Chondrocyte (in vitro differentiated cells): ENCODE results near the gene GGNBP2. TPM values are rescaled to one million over a fixed set of nuclear protein-coding genes. Genes with fewer than 3 reads are reported as not detected.

Experiments
- DNase-seq: peaks from one replicate; pipeline ENCODE4 v3.0.0; 2021; ENCODE audit warnings: mixed read lengths, low spot score
- H3K27ac Mint-ChIP-seq: one replicate; pipeline ENCODE4 v1.8.0; 2021; ENCODE audit warnings: mild to moderate bottlenecking, moderate library complexity, mixed read lengths; ENCODE audit not compliant: unreplicated experiment
- H3K27me3 Mint-ChIP-seq: 2 replicates; pipeline ENCODE4 v1.8.0; 2021; ENCODE audit warnings: low read depth, mixed read lengths
- H3K36me3 Mint-ChIP-seq: 2 replicates; pipeline ENCODE4 v1.8.0; 2021; ENCODE audit warnings: low read depth, mixed read lengths
- H3K4me1 Mint-ChIP-seq: 2 replicates; pipeline ENCODE4 v1.8.0; 2021; ENCODE audit warnings: low read depth, mild to moderate bottlenecking, mixed read lengths
- H3K4me3 Mint-ChIP-seq: one replicate; pipeline ENCODE4 v1.8.0; 2021; ENCODE audit warnings: mild to moderate bottlenecking, moderate library complexity, mixed read lengths; ENCODE audit not compliant: unreplicated experiment
- H3K9me3 Mint-ChIP-seq: 2 replicates; pipeline ENCODE4 v1.8.0; 2021; ENCODE audit warnings: low read depth, mixed read lengths
- CTCF ChIP-seq: fragments of 200-600 bp; sonication (generic); IDR thresholded peaks from 2 replicates; pipeline ENCODE4 v1.5.0; 2021; ENCODE audit warnings: antibody characterized with exemption, mild to moderate bottlenecking, moderate library complexity
- total RNA-seq: library from RNA; stranded (reverse); gene quantifications from 3 replicates; pipeline ENCODE4 v1.2.1, GENCODE V29; 2021

GGNBP2 gene
- total RNA-seq, 1 donor from 2014 or later = 68.2 TPM

- Mint-ChIP-seq H3K9me3 (no peaks in the 10 kb centered on the region), H3K4me3 (no peak overlapping the region), H3K4me1 (peaks cover 52% of the 10 kb centered on the region), H3K27me3 (no peaks in the 10 kb centered on the region), H3K27ac (peak overlapping the region; percentile 18), H3K36me3 (peaks cover 3% of the 10 kb centered on the region)
- no peak for TF ChIP-seq CTCF
- no peak for DNase-seq
These were observed 6.0 kb downstream of the GGNBP2 start for GRCh38 chr17:36550491-36551417.

GRCh38 chr17:36553459-36553858 lies 8.7 kb downstream of the GGNBP2 start:
- H3K36me3 Mint-ChIP-seq = peaks cover 17% of the 10 kb centered on the region
- H3K27me3 Mint-ChIP-seq = no peaks in the 10 kb centered on the region
- no peak for DNase-seq
- H3K4me3 Mint-ChIP-seq = no peak overlapping the region
- no peak for TF ChIP-seq CTCF
- H3K27ac Mint-ChIP-seq = no peak overlapping the region
- no peaks in the 10 kb centered on the region for H3K9me3 Mint-ChIP-seq
- peaks cover 31% of the 10 kb centered on the region for H3K4me1 Mint-ChIP-seq

- H3K4me3 Mint-ChIP-seq = no peak overlapping the region
- TF ChIP-seq CTCF = no peak
- H3K36me3 Mint-ChIP-seq = peaks cover 36% of the 10 kb centered on the region
- no peaks in the 10 kb centered on the region for H3K27me3 Mint-ChIP-seq
- H3K27ac Mint-ChIP-seq = peak overlapping the region; percentile 22
- H3K9me3 Mint-ChIP-seq = no peaks in the 10 kb centered on the region
- no peak for DNase-seq
- no peaks in the 10 kb centered on the region for H3K4me1 Mint-ChIP-seq
These were observed 21.4 kb downstream of the GGNBP2 start for GRCh38 chr17:36566081-36566480.

DNA sequence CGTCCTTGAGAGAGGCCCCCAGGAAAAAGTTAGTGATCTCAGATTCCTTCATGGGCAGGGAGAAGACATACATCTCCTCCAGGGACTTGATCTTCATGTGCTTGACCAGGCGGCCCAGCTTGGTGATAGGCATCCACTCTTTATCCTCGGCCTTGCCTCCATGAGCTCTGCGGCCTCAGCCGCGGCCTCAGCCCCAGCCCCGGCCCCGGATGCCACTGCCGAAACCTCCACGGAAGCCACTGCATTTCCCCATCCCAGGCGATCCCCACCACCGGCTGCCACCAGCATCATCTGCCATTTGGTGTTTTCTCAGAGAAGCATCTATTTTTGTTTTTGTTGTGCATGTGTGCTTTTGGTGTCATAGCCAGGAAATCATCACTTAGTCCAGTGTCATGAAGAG lies 30.3 kb downstream of the GGNBP2 start:
- no peaks in the 10 kb centered on the region for H3K27me3 Mint-ChIP-seq
- H3K4me1 Mint-ChIP-seq = peaks cover 18% of the 10 kb centered on the region
- TF ChIP-seq CTCF = no peak
- DNase-seq = no peak
- no peak overlapping the region for H3K4me3 Mint-ChIP-seq
- no peaks in the 10 kb centered on the region for H3K9me3 Mint-ChIP-seq
- no peak overlapping the region for H3K27ac Mint-ChIP-seq
- peaks cover 21% of the 10 kb centered on the region for H3K36me3 Mint-ChIP-seq

- Mint-ChIP-seq H3K36me3 (peaks cover 27% of the 10 kb centered on the region), H3K4me1 (peaks cover 18% of the 10 kb centered on the region), H3K4me3 (no peak overlapping the region), H3K9me3 (no peaks in the 10 kb centered on the region), H3K27me3 (no peaks in the 10 kb centered on the region), H3K27ac (no peak overlapping the region)
- no peak for TF ChIP-seq CTCF
- no peak for DNase-seq
These were observed 32.1 kb downstream of the GGNBP2 start for GRCh38 chr17:36576793-36577192.
